Activated naive CD4-positive, alpha-beta T cell treated with anti-CD3 and anti-CD28 coated beads, Interleukin-2, amount 50 U/mL, for 72 hours (primary cell): ENCODE results near the gene MARVELD1. TPM values are rescaled to one million over a fixed set of nuclear protein-coding genes. Genes with fewer than 3 reads are reported as not detected.
A peak's percentile ranks its signal among the peaks of the same experiment; 100 is the strongest.

Experiments
- ATAC-seq, 2 donors: fragments of 150-1000 bp; cut with Tn5 transposase; 2 replicates each; pipeline ENCODE4 v1.10.0; 2021; ENCODE audit warnings: mild to moderate bottlenecking in 2 of 2, moderate library complexity in 2 of 2
- DNase-seq, 2 donors: peaks; one replicate each; pipeline ENCODE4 v3.0.0; 2021 to 2022; ENCODE audit warnings: low spot score in 2 of 2
- H3K27ac Mint-ChIP-seq, 2 donors: one replicate each; pipeline ENCODE4 v1.8.0; 2022; ENCODE audit warnings: mild to moderate bottlenecking in 2 of 2, mixed read lengths in 2 of 2
- H3K36me3 Mint-ChIP-seq, 2 donors: one replicate each; pipeline ENCODE4 v1.8.0; 2022; ENCODE audit warnings: mixed read lengths in 2 of 2
- H3K9me3 Mint-ChIP-seq, 2 donors: one replicate each; pipeline ENCODE4 v1.8.0; 2022; ENCODE audit warnings: mixed read lengths in 2 of 2
- total RNA-seq, 2 donors: library from RNA; stranded (reverse); gene quantifications; one replicate each; pipeline ENCODE4 v1.2.3, GENCODE V29; 2022

Gene MARVELD1
- total RNA-seq, 2 donors from 2014 or later, result 0.57 to 7.1 TPM

GRCh38 chr10:97760461-97761257, 47.1 kb downstream of the MARVELD1 start:
- ATAC-seq, result no peak
- Mint-ChIP-seq H3K36me3 (peaks cover 0 to 5% of the 10 kb centered on the region in 2 donors), H3K27ac (peak overlapping the region in 1 of 2 donors; percentile 53), H3K9me3 (no peaks in the 10 kb centered on the region)
- DNase-seq, result no peak

DNA sequence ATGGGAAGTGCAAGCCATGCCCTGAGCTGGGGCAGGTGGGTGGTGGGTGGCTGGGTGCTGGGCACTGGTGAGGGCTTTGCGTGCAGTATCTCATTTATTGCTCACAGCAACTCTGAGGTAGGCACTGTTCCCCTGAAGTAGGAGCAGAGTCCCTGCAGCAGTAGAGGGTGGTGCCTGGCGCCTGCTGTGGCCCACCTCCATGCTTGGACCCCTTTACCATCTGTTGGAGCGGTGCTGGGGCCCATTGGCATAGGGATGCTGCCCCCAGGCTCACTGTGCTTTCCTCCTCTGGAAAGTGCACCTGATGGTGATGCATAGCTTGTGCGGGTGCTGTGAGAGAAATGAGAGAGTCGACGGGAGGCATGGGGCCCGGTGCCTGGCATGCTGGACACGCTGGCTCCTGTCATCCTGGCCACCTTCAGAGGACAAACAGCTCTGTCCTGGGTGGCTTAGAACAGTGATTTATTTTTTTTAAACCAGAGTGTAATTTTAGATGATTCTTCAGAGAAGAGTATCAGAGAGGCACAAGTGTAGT, 47.9 kb downstream of the MARVELD1 start:
- H3K36me3 Mint-ChIP-seq, result peaks cover 0 to 5% of the 10 kb centered on the region in 2 donors
- H3K27ac Mint-ChIP-seq, result peak overlapping the region in 1 of 2 donors; percentile 53
- DNase-seq (no peak), ATAC-seq (no peak)
- H3K9me3 Mint-ChIP-seq, result no peaks in the 10 kb centered on the region

DNA sequence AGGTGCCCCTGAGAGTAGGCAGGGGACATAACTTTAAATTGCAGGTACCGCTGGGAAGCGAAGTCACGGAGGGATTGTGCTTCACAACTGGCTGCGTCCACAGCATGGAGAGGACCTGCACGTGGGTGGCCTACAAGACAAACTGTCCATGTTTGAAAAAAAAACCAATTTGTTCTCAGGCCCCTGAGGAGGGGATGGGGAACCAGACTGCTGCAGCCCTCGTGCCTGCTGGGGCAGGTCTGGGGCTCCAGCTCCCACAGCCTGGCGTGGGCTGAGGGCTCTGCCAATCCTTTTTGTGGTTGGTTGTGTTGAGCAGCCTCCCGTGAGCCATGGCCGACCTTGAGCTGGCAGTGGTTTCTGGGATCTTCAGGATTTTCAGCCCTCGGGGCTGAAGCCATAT, 48.5 kb downstream of the MARVELD1 start:
- peaks cover 0 to 5% of the 10 kb centered on the region in 2 donors for H3K36me3 Mint-ChIP-seq
- no peaks in the 10 kb centered on the region for H3K9me3 Mint-ChIP-seq
- ATAC-seq, result no peak
- H3K27ac Mint-ChIP-seq, result no peak overlapping the region
- DNase-seq, result no peak

- peaks cover 0 to 5% of the 10 kb centered on the region in 2 donors for H3K36me3 Mint-ChIP-seq
- H3K9me3 Mint-ChIP-seq, result no peaks in the 10 kb centered on the region
- H3K27ac Mint-ChIP-seq, result no peak overlapping the region
- no peak for ATAC-seq
- DNase-seq, result no peak
These were observed 49.3 kb downstream of the MARVELD1 start for GRCh38 chr10:97762816-97763215.

DNA sequence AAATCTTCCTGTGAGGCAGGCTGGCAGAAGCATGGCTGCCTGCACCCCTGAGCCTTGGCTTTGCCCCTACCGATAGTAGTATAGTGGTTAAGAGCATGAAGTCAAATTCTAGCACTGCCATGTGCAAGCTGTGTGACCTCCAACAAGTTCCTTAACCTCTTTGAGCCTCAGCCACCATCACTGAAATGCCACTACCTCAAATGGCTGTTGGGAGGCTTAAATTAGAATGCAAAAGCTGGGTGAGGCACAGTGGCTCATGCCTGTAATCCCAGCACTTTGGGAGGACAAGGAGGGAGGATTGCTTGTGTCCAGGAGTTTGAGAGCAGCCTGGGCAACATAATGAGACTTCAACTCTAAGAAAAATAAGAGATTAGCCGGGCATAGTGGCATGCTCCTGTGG, 49.9 kb downstream of the MARVELD1 start:
- H3K9me3 Mint-ChIP-seq, result no peaks in the 10 kb centered on the region
- no peak overlapping the region for H3K27ac Mint-ChIP-seq
- no peak for DNase-seq
- ATAC-seq, result no peak
- H3K36me3 Mint-ChIP-seq, result peaks cover 0 to 5% of the 10 kb centered on the region in 2 donors

GRCh38 chr10:97763947-97764346, 50.4 kb downstream of the MARVELD1 start:
- no peaks in the 10 kb centered on the region for H3K9me3 Mint-ChIP-seq
- DNase-seq (no peak), ATAC-seq (no peak)
- H3K27ac Mint-ChIP-seq, result no peak overlapping the region
- H3K36me3 Mint-ChIP-seq, result peaks cover 0 to 5% of the 10 kb centered on the region in 2 donors

- Mint-ChIP-seq H3K9me3 (no peaks in the 10 kb centered on the region), H3K36me3 (peaks cover 0 to 5% of the 10 kb centered on the region in 2 donors), H3K27ac (peak overlapping the region in 1 of 2 donors; percentile 89)
- DNase-seq, result no peak
- ATAC-seq, result no peak
These were observed 51.0 kb downstream of the MARVELD1 start for GRCh38 chr10:97764519-97764931.

- Mint-ChIP-seq H3K9me3 (no peaks in the 10 kb centered on the region), H3K36me3 (peaks cover 0 to 5% of the 10 kb centered on the region in 2 donors), H3K27ac (no peak overlapping the region)
- ATAC-seq (no peak), DNase-seq (no peak)
These were observed 51.7 kb downstream of the MARVELD1 start for GRCh38 chr10:97765201-97765600.

DNA sequence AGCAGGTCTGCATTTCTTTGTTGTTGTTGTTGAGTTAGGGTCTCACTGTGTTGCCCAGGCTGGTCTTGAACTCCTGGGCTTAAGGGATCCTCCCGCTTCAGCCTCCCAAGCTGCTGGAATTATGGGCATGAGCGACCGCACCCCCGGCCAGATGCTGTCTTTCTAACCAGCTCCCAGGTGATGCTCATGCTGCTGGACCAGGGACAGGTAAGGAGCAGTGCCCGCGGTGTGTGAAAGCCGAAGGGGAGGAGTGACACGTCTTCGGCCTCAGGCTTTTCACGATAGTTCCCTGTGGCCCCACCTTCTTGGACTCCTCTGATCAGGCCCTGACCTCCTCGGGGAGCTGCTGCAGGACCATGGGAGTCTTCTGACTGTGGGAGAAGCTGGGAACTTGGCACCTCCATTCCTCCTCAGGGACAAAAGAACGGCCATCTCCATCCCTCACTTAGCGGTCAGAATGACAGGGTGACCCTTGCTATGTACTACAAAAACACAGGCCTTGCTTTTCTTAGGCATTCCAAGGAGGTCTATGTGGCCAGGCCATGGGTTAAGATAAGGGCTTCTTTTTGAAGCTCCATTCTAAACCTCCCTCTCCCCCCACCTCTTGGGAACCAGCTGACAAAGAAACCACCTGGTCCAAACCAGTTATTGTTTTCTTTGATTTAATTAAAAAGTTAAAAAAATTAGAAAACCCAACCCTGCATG, 52.7 kb downstream of the MARVELD1 start:
- ATAC-seq (no peak), DNase-seq (no peak)
- peaks cover 0 to 5% of the 10 kb centered on the region in 2 donors for H3K36me3 Mint-ChIP-seq
- H3K9me3 Mint-ChIP-seq, result no peaks in the 10 kb centered on the region
- H3K27ac Mint-ChIP-seq, result no peak overlapping the region

DNA sequence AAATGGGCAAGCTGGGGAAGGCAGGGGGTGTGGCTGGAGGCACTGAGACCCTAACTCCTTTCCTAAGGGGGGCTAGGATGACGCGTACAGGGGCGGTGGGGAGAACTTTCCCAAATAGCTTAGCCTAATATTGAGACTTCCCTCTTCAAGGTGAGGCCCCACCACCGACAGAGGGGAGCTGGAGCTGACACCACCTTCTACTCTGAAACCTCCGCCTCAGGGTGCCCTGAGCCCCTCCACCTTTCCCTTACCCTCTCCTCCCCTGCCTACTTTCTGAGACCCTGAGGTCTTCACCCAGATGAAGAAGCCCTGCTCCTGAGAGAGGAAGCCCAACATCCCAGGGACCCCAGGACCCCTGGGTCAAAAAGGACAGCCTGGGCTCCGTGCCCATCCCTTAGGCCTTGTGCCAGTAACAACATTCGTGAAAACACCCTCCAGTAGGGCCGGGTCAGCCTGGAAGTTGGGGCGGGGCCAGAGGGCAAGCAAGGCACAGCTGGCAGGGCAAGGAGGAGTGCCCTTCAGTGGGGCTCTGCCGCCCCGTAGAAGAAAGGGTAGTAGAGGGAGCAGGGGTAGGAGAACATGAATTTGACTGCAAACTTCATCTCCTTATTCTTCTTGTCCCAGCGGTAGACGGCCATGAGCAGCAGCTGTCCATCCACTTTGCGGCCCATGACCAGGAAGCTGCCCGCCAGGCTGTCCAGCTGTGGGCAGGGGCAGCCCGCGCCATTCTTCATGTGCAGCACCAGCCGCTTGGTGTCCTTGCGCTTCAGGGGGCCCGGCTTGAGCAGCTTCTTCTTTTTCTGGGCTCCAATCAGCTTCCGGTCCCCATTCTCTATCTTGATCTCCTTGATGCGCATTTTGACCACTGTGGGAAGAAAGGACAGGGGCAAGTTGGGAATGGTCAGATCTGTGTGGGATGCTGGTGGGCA, 53.7 kb downstream of the MARVELD1 start:
- Mint-ChIP-seq H3K27ac (no peak overlapping the region), H3K36me3 (peaks cover 0 to 3% of the 10 kb centered on the region in 2 donors), H3K9me3 (no peaks in the 10 kb centered on the region)
- no peak for ATAC-seq
- no peak for DNase-seq

Other genes starting within 250 kb of the MARVELD1 start
- 100 to 1,000 TPM in 1 of 2 donors, 10 to 100 TPM in 1; 74.2 to 125 TPM for gene MMS19, start 215.3 kb upstream of the MARVELD1 start, total RNA-seq
- 1 to 10 TPM; 1.9 to 3.5 TPM for gene UBTD1, start 214.8 kb upstream of the MARVELD1 start, total RNA-seq
- gene ANKRD2, start 141.0 kb upstream of the MARVELD1 start, total RNA-seq, result under 1 TPM; 0.25 to 0.39 TPM
- not detected for gene HOGA1, start 129.3 kb upstream of the MARVELD1 start, total RNA-seq
- gene C10orf62, start 124.0 kb upstream of the MARVELD1 start, total RNA-seq, result not detected
- gene MORN4, start 80.2 kb upstream of the MARVELD1 start, total RNA-seq, result 1 to 10 TPM; 1.1 to 6.0 TPM
- 10 to 100 TPM in 1 of 2 donors, 1 to 10 TPM in 1; 9.7 to 13.6 TPM for gene PI4K2A, start 73.1 kb upstream of the MARVELD1 start, total RNA-seq
- gene AVPI1, start 26.5 kb upstream of the MARVELD1 start, total RNA-seq, result 1 to 10 TPM; 2.2 to 2.8 TPM
- gene ZFYVE27, start 23.4 kb downstream of the MARVELD1 start, total RNA-seq, result 10 to 100 TPM; 28.0 to 29.3 TPM
- gene SFRP5, start 58.3 kb downstream of the MARVELD1 start, total RNA-seq, result not detected
- under 1 TPM; 0.41 to 0.88 TPM for gene GOLGA7B, start 136.1 kb downstream of the MARVELD1 start, total RNA-seq